Measurements from ENCODE around the gene DMD.
A peak's percentile ranks its signal among the peaks of the same experiment; 100 is the strongest.
"Not testable (repeated sequence)": the region's sequence is repeated elsewhere in the genome, so short reads cannot be mapped to it uniquely, and the experiment has no call there.

DMD gene

DNA sequence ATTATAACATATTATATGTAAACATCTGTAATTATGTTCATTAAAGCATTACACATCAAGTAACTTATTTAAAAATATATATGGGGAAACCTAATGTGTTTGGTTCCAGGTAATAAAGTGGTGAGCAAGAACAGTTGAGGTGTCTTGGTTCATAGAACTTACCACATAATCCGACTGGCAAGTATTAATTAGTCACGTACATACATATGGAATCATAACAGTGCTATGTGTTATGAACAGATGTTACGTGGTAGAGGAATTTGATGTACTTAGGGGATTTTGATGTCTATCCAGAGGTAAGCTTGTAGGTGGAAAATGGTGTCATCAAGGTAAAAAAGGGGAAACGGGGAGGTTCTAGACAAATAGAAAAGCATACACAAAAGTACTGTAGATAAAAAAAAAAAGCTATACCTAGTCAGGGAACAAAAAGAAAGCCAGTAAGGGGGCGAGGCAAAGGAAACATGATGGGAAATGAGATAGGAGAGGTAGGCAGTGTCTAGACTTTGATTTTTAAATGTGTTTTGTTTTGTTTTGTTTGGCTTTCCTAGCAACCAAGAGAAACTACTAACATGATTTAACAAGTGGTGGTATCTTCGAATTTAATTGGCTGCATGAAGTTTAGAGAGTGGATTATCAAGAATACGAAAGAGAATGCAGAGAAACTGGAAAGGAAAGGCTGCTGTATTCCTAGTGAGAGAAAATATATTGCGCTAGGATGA lies 12.6 kb downstream of the DMD start:
- TF ChIP-seq, protein P1, sequence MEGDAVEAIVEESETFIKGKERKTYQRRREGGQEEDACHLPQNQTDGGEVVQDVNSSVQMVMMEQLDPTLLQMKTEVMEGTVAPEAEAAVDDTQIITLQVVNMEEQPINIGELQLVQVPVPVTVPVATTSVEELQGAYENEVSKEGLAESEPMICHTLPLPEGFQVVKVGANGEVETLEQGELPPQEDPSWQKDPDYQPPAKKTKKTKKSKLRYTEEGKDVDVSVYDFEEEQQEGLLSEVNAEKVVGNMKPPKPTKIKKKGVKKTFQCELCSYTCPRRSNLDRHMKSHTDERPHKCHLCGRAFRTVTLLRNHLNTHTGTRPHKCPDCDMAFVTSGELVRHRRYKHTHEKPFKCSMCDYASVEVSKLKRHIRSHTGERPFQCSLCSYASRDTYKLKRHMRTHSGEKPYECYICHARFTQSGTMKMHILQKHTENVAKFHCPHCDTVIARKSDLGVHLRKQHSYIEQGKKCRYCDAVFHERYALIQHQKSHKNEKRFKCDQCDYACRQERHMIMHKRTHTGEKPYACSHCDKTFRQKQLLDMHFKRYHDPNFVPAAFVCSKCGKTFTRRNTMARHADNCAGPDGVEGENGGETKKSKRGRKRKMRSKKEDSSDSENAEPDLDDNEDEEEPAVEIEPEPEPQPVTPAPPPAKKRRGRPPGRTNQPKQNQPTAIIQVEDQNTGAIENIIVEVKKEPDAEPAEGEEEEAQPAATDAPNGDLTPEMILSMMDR (IDR thresholded peaks at IDR 0.05; ENCODE audit: insufficient read depth, missing control alignments): no peak
- no peak for DNase-seq (ENCODE audit: insufficient read length, low spot score)
- FAIRE-seq: no peak

DNA sequence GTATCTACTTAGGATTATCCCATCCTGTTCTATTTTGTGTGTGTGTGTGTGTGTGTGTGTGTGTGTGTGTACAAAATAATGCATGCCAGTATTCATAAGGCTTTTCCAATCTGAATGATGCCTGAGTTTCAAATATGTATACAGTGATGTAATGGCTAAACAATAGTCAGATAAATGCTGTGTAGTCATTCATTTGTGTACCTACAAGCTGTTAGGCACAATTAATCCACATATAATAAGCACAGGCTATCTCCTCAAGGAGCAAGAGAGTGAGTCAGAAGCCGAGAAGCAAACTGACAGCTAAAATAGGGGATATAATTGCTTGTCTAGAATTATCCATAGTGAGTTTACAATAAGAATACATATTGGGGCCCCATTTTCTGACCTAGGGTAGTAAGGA lies 15.7 kb downstream of the DMD start:
- DNase-seq (ENCODE audit: insufficient read length, low spot score) (no peak), FAIRE-seq (peak; percentile 6)

DNA sequence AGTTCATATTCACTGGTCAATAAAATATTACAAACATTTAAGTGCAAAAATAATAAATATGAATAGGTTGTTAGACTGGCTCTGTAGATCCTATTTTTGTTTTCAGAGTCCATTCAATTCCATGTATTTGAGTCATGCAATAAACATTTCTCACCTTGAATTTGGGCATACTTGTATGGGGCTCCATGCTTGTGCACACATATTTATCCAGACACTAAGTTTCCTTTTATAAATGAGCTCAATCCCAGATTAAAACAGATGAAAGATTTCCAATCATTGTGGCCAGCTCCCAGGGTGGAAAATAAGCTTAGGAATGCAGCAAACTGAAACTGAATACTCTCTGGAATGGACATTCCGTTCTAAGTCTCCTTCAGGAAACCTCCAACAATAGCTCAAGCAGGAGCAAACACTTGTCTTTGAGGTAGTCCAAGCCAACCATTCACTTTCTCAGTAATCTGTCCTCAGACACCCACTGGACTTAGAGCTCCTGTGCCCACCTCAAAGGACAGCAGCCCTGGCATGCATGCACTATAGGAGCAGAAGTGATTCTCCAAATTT lies 16.4 kb downstream of the DMD start:
- FAIRE-seq (no peak), DNase-seq (ENCODE audit: insufficient read length, low spot score) (no peak)
- TF ChIP-seq, protein P1 (IDR thresholded peaks at IDR 0.05; ENCODE audit: insufficient read depth, missing control alignments): no peak

More for the DNA sequence above, 15.7 kb downstream of the DMD start:
- TF ChIP-seq, protein P1 (IDR thresholded peaks at IDR 0.05; ENCODE audit: insufficient read depth, missing control alignments): no peak

DNA sequence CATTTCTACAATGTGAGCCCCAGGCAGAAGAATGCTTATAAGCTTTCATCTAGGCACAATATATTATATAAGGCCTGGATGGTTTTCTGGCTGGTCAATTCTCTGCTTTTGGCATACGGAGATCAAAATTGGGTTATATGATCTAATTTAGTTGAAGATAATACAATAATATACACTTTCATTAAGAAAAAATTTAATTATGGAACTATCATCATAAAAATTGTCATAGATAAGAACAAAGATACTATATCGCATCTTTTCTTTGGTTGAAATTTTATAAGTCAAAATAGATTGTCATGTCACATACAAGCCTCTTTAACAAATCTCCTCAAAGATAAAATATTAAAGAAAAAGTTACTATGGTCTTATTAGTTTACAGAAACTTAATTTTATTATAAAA lies 17.1 kb downstream of the DMD start:
- TF ChIP-seq, protein P1 (IDR thresholded peaks at IDR 0.05; ENCODE audit: insufficient read depth, missing control alignments): no peak
- DNase-seq (ENCODE audit: insufficient read length, low spot score): no peak
- no peak for FAIRE-seq

DNA sequence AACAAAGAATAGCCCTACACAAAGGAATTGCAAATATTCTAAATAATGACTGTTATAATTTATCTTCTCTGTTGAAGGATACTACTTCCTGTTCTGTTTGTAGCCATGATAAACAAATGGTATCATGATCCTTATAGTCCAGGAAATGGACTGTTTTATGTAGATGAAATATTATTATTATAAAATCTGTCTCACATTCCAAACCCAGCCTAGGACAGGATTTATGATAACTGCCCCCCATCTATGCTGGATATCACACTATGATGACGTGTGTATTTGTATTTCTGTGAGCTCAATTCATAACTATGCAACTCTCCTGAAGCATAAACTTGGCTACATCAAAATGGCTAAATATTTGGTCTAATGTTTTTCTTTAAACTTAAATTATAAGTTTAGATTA lies 21.3 kb downstream of the DMD start:
- DNase-seq (ENCODE audit: insufficient read length, low spot score) (no peak), FAIRE-seq (peak; percentile 76)
- TF ChIP-seq, protein P1 (IDR thresholded peaks at IDR 0.05; ENCODE audit: insufficient read depth, missing control alignments): no peak

DNA sequence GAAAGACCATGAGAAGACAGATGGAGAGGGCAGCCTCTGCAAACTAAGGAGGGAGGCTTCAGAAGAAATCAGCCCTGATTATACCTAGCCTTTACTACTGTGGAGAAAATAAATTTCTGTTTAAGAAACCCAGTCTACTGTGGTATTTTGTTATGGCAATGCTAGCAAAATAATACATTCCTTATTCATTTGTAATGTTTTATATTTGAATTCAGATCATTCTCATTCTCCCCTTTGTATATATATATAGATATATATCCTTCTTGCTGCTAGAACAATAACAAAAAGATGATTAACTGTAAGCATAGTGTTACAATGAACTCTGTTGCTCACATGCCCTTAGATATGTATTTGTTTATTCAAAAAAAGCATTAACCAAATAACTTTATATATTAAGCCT lies 22.5 kb downstream of the DMD start:
- no peak for FAIRE-seq
- TF ChIP-seq, protein P1 (IDR thresholded peaks at IDR 0.05; ENCODE audit: insufficient read depth, missing control alignments): no peak
- DNase-seq (ENCODE audit: insufficient read length, low spot score): no peak

DNA sequence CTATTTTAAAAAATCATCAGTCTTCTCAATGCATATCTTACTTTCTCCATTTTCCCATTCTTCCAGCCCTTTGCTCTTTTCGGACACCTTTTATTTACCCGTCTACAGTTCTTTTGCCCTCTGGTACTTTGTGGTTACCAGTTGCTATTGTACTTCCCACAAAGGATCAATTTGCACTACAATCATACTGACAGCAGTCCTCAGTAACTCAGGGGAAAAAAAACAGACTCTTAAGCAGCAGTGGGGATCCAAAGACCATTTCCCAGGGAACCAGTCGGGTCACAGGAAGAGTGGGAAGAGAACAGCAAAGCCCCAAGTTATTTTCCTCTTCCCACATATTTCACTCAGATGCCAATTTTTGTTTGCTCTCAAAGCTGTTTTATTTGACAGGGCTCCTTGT lies 23.1 kb downstream of the DMD start:
- DNase-seq (ENCODE audit: insufficient read length, low spot score) (no peak), FAIRE-seq (no peak)
- TF ChIP-seq, protein P1 (IDR thresholded peaks at IDR 0.05; ENCODE audit: insufficient read depth, missing control alignments): no peak

DNA sequence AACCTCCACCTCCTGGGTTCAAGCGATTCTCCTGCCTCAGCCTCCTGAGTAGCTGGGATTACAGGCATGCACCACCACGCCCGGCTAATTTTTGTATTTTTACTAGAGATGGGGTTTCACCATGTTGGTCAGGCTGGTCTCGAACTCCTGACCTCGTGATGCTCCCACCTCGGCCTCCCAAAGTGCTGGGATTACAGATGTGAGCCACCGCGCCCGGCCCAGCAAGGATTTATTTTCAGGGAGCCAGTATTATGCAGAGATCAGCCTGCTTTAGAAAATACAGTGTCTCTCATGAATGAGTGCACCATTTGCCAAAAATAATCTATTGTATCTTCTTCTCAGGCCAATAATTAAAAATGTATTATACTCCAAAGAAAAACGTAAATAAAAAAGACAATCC lies 26.5 kb downstream of the DMD start:
- not testable (repeated sequence) for FAIRE-seq; DNase-seq (ENCODE audit: insufficient read length, low spot score)

Measured in D721Med (cell line).